ENCODE results near the gene LSAMP. TPM values are rescaled to one million over a fixed set of nuclear protein-coding genes. Genes with fewer than 3 reads are reported as not detected.

The LSAMP gene
- total RNA-seq, 1 experiment from 2014 or later, result 0.10 TPM

- no peak for DNase-seq (ENCODE audit: low spot score)
Measured at GRCh38 chr3:116432795-116433194, 12.5 kb downstream of the LSAMP start.

GRCh38 chr3:116429479-116430269 lies 15.6 kb downstream of the LSAMP start:
- DNase-seq (ENCODE audit: low spot score), result no peak

GRCh38 chr3:116426036-116426435 lies 19.3 kb downstream of the LSAMP start:
- no peak for DNase-seq (ENCODE audit: low spot score)

- DNase-seq (ENCODE audit: low spot score), result no peak
Measured at GRCh38 chr3:116425126-116425525, 20.2 kb downstream of the LSAMP start.

- DNase-seq (ENCODE audit: low spot score), result no peak
Measured at GRCh38 chr3:116423945-116424344, 21.3 kb downstream of the LSAMP start.

GRCh38 chr3:116423374-116423773 lies 21.9 kb downstream of the LSAMP start:
- no peak for DNase-seq (ENCODE audit: low spot score)

- no peak for DNase-seq (ENCODE audit: low spot score)
Measured at GRCh38 chr3:116417151-116417550, 28.1 kb downstream of the LSAMP start.

- DNase-seq (ENCODE audit: low spot score), result no peak
Measured at GRCh38 chr3:116413319-116413718, 32.0 kb downstream of the LSAMP start.

- DNase-seq (ENCODE audit: low spot score), result no peak
Measured at GRCh38 chr3:116408473-116408872, 36.8 kb downstream of the LSAMP start.

GRCh38 chr3:116405231-116405630 lies 40.1 kb downstream of the LSAMP start:
- DNase-seq (ENCODE audit: low spot score), result no peak

- DNase-seq (ENCODE audit: low spot score), result no peak
Measured at GRCh38 chr3:116399701-116400226, 45.5 kb downstream of the LSAMP start.

- no peak for DNase-seq (ENCODE audit: low spot score)
Measured at GRCh38 chr3:116394365-116394764, 50.9 kb downstream of the LSAMP start.

- no peak for DNase-seq (ENCODE audit: low spot score)
Measured at GRCh38 chr3:116393199-116393598, 52.1 kb downstream of the LSAMP start.

GRCh38 chr3:116392291-116392690 lies 53.0 kb downstream of the LSAMP start:
- no peak for DNase-seq (ENCODE audit: low spot score)

GRCh38 chr3:116391296-116392201 lies 53.7 kb downstream of the LSAMP start:
- no peak for DNase-seq (ENCODE audit: low spot score)

- DNase-seq (ENCODE audit: low spot score), result no peak
Measured at GRCh38 chr3:116390318-116390717, 55.0 kb downstream of the LSAMP start.

- no peak for DNase-seq (ENCODE audit: low spot score)
Measured at GRCh38 chr3:116388867-116389385, 56.4 kb downstream of the LSAMP start.

GRCh38 chr3:116386168-116386567 lies 59.1 kb downstream of the LSAMP start:
- no peak for DNase-seq (ENCODE audit: low spot score)

- no peak for DNase-seq (ENCODE audit: low spot score)
Measured at GRCh38 chr3:116384717-116385116, 60.6 kb downstream of the LSAMP start.

GRCh38 chr3:116378077-116378476 lies 67.2 kb downstream of the LSAMP start:
- no peak for DNase-seq (ENCODE audit: low spot score)

- DNase-seq (ENCODE audit: low spot score), result no peak
Measured at GRCh38 chr3:116374901-116375300, 70.4 kb downstream of the LSAMP start.

GRCh38 chr3:116367761-116368395 lies 77.4 kb downstream of the LSAMP start:
- no peak for DNase-seq (ENCODE audit: low spot score)

Data from A172 (cell line).